ENCODE measurements around the gene MACO1.

GRCh38 chr1:25451908-25452307 lies 21.2 kb downstream of the MACO1 start:
- TF ChIP-seq CTCF (IDR thresholded peaks at IDR 0.05; ENCODE audit: insufficient read depth, low read length, poor library complexity, severe bottlenecking) = no peak
- TF ChIP-seq EZH2phosphoT487 (conservative IDR thresholded peaks at IDR 0.05; ENCODE audit: low read length) = no peak

All from SU-DHL-6 (cell line).